ENCODE data around the gene SLC25A13. TPM values are rescaled to one million over a fixed set of nuclear protein-coding genes. Genes with fewer than 3 reads are reported as not detected.

The SLC25A13 gene
- total and polyA plus RNA-seq, 2 of the 4 experiments (the other 2 are of a cell fraction), result 7.4 to 11.7 TPM

DNA sequence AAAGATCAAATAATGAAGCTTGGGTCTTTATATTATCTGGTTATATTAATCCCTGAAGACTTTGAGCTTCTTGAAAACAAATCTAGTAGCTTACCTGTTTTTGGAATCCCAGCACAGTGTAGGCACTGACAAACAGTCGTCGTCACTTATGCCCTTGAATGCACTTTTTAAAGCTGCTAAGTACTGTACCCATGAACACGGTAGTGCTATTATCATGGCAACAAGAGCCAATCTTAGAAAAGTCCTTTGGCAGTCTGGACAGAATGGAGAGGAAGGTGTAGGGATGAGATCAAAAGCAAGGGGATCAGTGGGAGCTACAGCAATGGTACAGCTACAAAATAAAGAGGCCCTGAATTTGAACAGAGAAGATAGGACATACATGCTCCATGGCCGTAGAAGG, 9.4 kb downstream of the SLC25A13 start:
- no peaks in the 10 kb centered on the region; the same call in 1 of the 2 replicates for H4K20me1 ChIP-seq (ENCODE audit: insufficient read depth, low read length)

More for the DNA sequence above, 9.4 kb downstream of the SLC25A13 start:
- Histone ChIP-seq H3K18ac (ENCODE audit: low read depth, low read length) (no peak overlapping the region), H3K27me3 (ENCODE audit: control insufficient read depth, insufficient read depth, low read length) (no peaks in the 10 kb centered on the region), H3K9me1 (ENCODE audit: insufficient read depth, low read length) (0 out of 2 replicates have a peak, but pooled peaks cover 2% of the 10 kb centered on the region), H2AK5ac (ENCODE audit: low read depth, low read length) (no peak overlapping the region), H3K56ac (ENCODE audit: extremely low read depth, insufficient read depth, low read length) (no peak overlapping the region), H3K4me1 (ENCODE audit: control insufficient read depth, insufficient read depth, low read length) (no peaks in the 10 kb centered on the region), H2AK9ac (replicated peaks; ENCODE audit: low read depth, low read length, poor library complexity) (no peak overlapping the region), H3K23ac (ENCODE audit: low read depth, low read length) (no peak overlapping the region), H3K27ac (ENCODE audit: insufficient read depth, low read length) (no peak overlapping the region), H3K4ac (ENCODE audit: low read depth, low read length) (no peak overlapping the region), H3K14ac (replicated peaks; ENCODE audit: low read depth, low read length) (no peak overlapping the region), H4K91ac (ENCODE audit: insufficient read depth, low read depth, low read length) (no peak overlapping the region), H3K4me3 (ENCODE audit: insufficient read depth, low read depth, low read length) (no peak overlapping the region), H3K36me3 (ENCODE audit: control insufficient read depth, insufficient read depth, low read length) (no peaks in the 10 kb centered on the region), H3K9me3 (ENCODE audit: control insufficient read depth, insufficient read depth, low read length) (no peaks in the 10 kb centered on the region), H2BK15ac (ENCODE audit: low read depth, low read length) (no peak overlapping the region), H4K8ac (ENCODE audit: low read depth in 2 of 2, low read length in 2 of 2) (no peak overlapping the region), H4K5ac (ENCODE audit: low read depth, low read length) (no peak overlapping the region), H3K79me1 (ENCODE audit: low read depth in 1 of 2, low read length in 2 of 2) (peaks cover 18 to 42% of the 10 kb centered on the region in 2 experiments; a peak in 3 of 4 replicates), H2BK20ac (ENCODE audit: low read depth, low read length) (no peak overlapping the region), H2BK120ac (ENCODE audit: low read depth, low read length) (no peak overlapping the region), H3K9ac (ENCODE audit: low read depth, low read length) (no peak overlapping the region), H3K4me2 (ENCODE audit: low read depth, low read length) (no peak overlapping the region), H2AFZ (replicated peaks; ENCODE audit: low read length, poor library complexity) (no peak overlapping the region), H2BK5ac (ENCODE audit: low read depth, low read length, poor library complexity, severe bottlenecking) (no peak overlapping the region)
- no peak for ATAC-seq (ENCODE audit: low read depth)
- POLR2A ChIA-PET (ENCODE audit: unreplicated experiment), result no interaction called here
- TF ChIP-seq BHLHE40 (IDR thresholded peaks at IDR 0.05; ENCODE audit: low read depth, low read length), result no peak
- no peak for TF ChIP-seq FOS (IDR thresholded peaks at IDR 0.05; ENCODE audit: low read depth, low read length)
- no peak for TF ChIP-seq SMC3 (IDR thresholded peaks at IDR 0.05; ENCODE audit: low read depth, low read length)
- TF ChIP-seq, protein P1, sequence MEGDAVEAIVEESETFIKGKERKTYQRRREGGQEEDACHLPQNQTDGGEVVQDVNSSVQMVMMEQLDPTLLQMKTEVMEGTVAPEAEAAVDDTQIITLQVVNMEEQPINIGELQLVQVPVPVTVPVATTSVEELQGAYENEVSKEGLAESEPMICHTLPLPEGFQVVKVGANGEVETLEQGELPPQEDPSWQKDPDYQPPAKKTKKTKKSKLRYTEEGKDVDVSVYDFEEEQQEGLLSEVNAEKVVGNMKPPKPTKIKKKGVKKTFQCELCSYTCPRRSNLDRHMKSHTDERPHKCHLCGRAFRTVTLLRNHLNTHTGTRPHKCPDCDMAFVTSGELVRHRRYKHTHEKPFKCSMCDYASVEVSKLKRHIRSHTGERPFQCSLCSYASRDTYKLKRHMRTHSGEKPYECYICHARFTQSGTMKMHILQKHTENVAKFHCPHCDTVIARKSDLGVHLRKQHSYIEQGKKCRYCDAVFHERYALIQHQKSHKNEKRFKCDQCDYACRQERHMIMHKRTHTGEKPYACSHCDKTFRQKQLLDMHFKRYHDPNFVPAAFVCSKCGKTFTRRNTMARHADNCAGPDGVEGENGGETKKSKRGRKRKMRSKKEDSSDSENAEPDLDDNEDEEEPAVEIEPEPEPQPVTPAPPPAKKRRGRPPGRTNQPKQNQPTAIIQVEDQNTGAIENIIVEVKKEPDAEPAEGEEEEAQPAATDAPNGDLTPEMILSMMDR (conservative IDR thresholded peaks at IDR 0.05; ENCODE audit: low read depth, low read length), result no peak
- no peak for TF ChIP-seq MAZ (IDR thresholded peaks at IDR 0.05; ENCODE audit: borderline replicate concordance, low read depth, low read length)
- no peak for TF ChIP-seq RFX5 (IDR thresholded peaks at IDR 0.05; ENCODE audit: low read depth, low read length)
- TF ChIP-seq, protein P2, sequence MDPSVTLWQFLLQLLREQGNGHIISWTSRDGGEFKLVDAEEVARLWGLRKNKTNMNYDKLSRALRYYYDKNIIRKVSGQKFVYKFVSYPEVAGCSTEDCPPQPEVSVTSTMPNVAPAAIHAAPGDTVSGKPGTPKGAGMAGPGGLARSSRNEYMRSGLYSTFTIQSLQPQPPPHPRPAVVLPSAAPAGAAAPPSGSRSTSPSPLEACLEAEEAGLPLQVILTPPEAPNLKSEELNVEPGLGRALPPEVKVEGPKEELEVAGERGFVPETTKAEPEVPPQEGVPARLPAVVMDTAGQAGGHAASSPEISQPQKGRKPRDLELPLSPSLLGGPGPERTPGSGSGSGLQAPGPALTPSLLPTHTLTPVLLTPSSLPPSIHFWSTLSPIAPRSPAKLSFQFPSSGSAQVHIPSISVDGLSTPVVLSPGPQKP (IDR thresholded peaks at IDR 0.05; ENCODE audit: borderline replicate concordance, low read depth, low read length), result no peak
- TF ChIP-seq RCOR1 (IDR thresholded peaks at IDR 0.05; ENCODE audit: insufficient replicate concordance, low read length), result no peak
- no peak for TF ChIP-seq POLR2A (IDR thresholded peaks at IDR 0.05; ENCODE audit: low read depth, low read length)
- no peak for TF ChIP-seq CEBPB (IDR thresholded peaks at IDR 0.05; ENCODE audit: low read depth, low read length)
- no peak for DNase-seq
- no TSS peak for BruUV-seq (replicated peaks)
- dilution Hi-C loops (cut with HindIII; ENCODE audit: low sequenced_read_pairs, unreplicated experiment), result no loop called here
- CTCF ChIA-PET, result no interaction called here
- 100% methylated on average over 2 of the region's 4 CpGs; no CpG with 5 or more reads in 1 of the 2 experiments for WGBS, 2 experiments (ENCODE audit: extremely low coverage in 2 of 2, insufficient read length in 1 of 2)
- intact Hi-C loops (cut with micrococcal nuclease), result no loop called here
- in situ Hi-C loops (cut with MboI; ENCODE audit: low sequenced_read_pairs), result no loop called here

All from IMR-90 (cell line).